AG04449 (cell line): ENCODE measurements around the gene ERCC1.
A peak's percentile ranks its signal among the peaks of the same experiment; 100 is the strongest.

ENCODE experiments used
- CTCF ChIA-PET: fragments of 350-600 bp; formaldehyde crosslinking; extraction: SDS; loops from one replicate; lab custom pipeline; 2021; ENCODE audit warnings: antibody characterized with exemption; lab: Yijun Ruan, JAX
- POLR2A ChIA-PET: fragments of 400-600, 350-600 bp; formaldehyde crosslinking; extraction: SDS; loops from one replicate; lab custom pipeline; 2020; ENCODE audit warnings: antibody characterized with exemption, inconsistent platforms; lab: Yijun Ruan, JAX
- DNase-seq: peaks from one replicate; pipeline ENCODE4 v3.0.0-alpha.2; 2010; ENCODE audit warnings: low read depth, low spot score
- H3K4me3 ChIP-seq: 2 replicates; pipeline ENCODE4 v1.5.1; 2011; ENCODE audit warnings: low read depth, mild to moderate bottlenecking, control low read depth, low read length
- CTCF ChIP-seq: IDR thresholded peaks from one replicate; pipeline ENCODE4 v1.5.1; 2011; ENCODE audit warnings: mild to moderate bottlenecking, moderate library complexity, low read length, control low read depth, inconsistent platforms; ENCODE audit not compliant: insufficient read depth; ENCODE audit errors: missing control alignments

The ERCC1 gene

GRCh38 chr19:45423589-45424190, at the start of gene ERCC1:
Gene ERCC1 (minus strand): TSS chr19:45423917. CDS start chr19:45423374, 543 bp downstream.
- no peak for TF ChIP-seq CTCF
- ChIA-PET POLR2A (interaction anchor here (1.0 to 2.2 kb wide), 2 partner anchors 12 to 55 kb away, joined by 4 to 7 read pairs; no protein-coding TSS in a partner anchor), CTCF (interaction anchor here (1.0 to 10.5 kb wide), 6 partner anchors 16 to 71 kb away, joined by 4 to 197 read pairs (median 26); no protein-coding TSS in a partner anchor)
- peak within 1 kb of the TSS; percentile 82 for H3K4me3 ChIP-seq
- no peak for DNase-seq

- peak overlapping the region; percentile 8; the same call in 1 of the 2 replicates for H3K4me3 ChIP-seq
- no peak for DNase-seq
- TF ChIP-seq CTCF = no peak
- ChIA-PET CTCF (interaction anchor here (3.0 to 19.3 kb wide), 3 partner anchors 13 to 71 kb away, joined by 9 to 773 read pairs (median 49); no protein-coding TSS in a partner anchor), POLR2A (no interaction called here)
Observed at GRCh38 chr19:45473367-45473681, 49.6 kb upstream of the ERCC1 start.

- ChIA-PET CTCF (interaction anchor here (1.4 to 19.3 kb wide), 4 partner anchors 14 to 71 kb away, joined by 3 to 773 read pairs (median 29); no protein-coding TSS in a partner anchor), POLR2A (no interaction called here)
- no peak for TF ChIP-seq CTCF
- peak overlapping the region; percentile 49 for H3K4me3 ChIP-seq
- DNase-seq = no peak
Observed at GRCh38 chr19:45472563-45473366, 49.0 kb upstream of the ERCC1 start.

GRCh38 chr19:45471931-45472562, 48.3 kb upstream of the ERCC1 start:
- DNase-seq = no peak
- H3K4me3 ChIP-seq = peak overlapping the region; percentile 49
- ChIA-PET POLR2A (no interaction called here), CTCF (interaction anchor here (1.3 to 19.3 kb wide), 5 partner anchors 14 to 70 kb away, joined by 3 to 773 read pairs (median 9); no protein-coding TSS in a partner anchor)
- TF ChIP-seq CTCF = no peak

- ChIA-PET POLR2A (interaction anchor here (0.7 kb wide), 1 partner anchor 8 kb away, joined by 3 read pairs; no protein-coding TSS in a partner anchor), CTCF (interaction anchor here (1.3 to 19.3 kb wide), 4 partner anchors 7 to 69 kb away, joined by 3 to 773 read pairs (median 24); no protein-coding TSS in a partner anchor)
- DNase-seq = no peak
- no peak overlapping the region for H3K4me3 ChIP-seq
- TF ChIP-seq CTCF = no peak
Observed at GRCh38 chr19:45471111-45471930, 47.6 kb upstream of the ERCC1 start.
